Transverse colon (tissue), 4 donors: ENCODE data around the gene LIMK1.

ENCODE experiments used
- CTCF ChIP-seq, 5 experiments: fragments of 200-600 bp in 3 of 5; fragments of 450-650 bp in 2 of 5; sonication (generic) in 3 of 5; IDR thresholded peaks; 1 replicate in 2 of 5; 2 replicates in 3 of 5; pipeline ENCODE4 v1.5.1; 2016 to 2017; ENCODE audit warnings: antibody characterized with exemption in 5 of 5, inconsistent platforms in 3 of 5, mild to moderate bottlenecking in 2 of 5, moderate library complexity in 1 of 5
- POLR2A ChIP-seq: fragments of 450-650 bp; IDR thresholded peaks from one replicate; pipeline ENCODE4 v1.6.1; 2016; ENCODE audit warnings: antibody characterized with exemption, mild to moderate bottlenecking, moderate library complexity
- POLR2AphosphoS5 ChIP-seq, 3 donors: sonication (generic); formaldehyde crosslinking; IDR thresholded peaks; one replicate each; pipeline ENCODE4 v1.6.1; 2016; ENCODE audit warnings: antibody characterized with exemption in 3 of 3

DNA sequence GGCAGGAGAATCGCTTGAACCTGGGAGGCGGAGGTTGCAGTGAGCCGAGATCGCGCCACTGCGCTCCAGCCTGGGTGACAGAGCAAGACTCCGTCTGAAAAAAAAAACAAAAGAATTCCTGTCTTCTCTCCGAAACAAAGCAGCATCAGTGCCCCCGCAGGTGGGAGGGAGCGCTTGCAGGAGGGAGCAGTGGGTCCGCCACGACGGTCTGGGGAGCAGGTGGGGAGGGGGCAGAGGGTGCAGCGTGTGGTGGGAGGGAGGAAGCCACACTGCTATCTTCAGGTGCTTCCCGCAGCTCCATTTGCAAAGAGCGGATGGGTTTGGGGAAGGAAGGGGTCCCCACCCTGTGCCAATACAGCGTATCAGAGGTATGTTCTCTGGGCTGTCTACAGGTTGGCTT, 31.7 kb downstream of the LIMK1 start:
- TF ChIP-seq POLR2A, result no peak
- TF ChIP-seq CTCF (IDR thresholded peaks at IDR 0.05), result no peak
- no peak for TF ChIP-seq POLR2AphosphoS5 (IDR thresholded peaks at IDR 0.05)
